Ureter (tissue), 1 donor: ENCODE data around the gene ALG11. TPM values are rescaled to one million over a fixed set of nuclear protein-coding genes. Genes with fewer than 3 reads are reported as not detected.
A peak's percentile ranks its signal among the peaks of the same experiment; 100 is the strongest.
"Not testable (repeated sequence)": the region's sequence is repeated elsewhere in the genome, so short reads cannot be mapped to it uniquely, and the experiment has no call there.

Experiments
- DNase-seq: peaks from one replicate; pipeline ENCODE4 v3.0.0-alpha.2; 2020; ENCODE audit warnings: low spot score
- total RNA-seq: library from RNA; stranded (reverse); gene quantifications from one replicate; pipeline ENCODE4 v1.2.4, GENCODE V29; 2023
- donor health status: DM: yes; HTN: yes; CAD: no.

Gene ALG11, protein sequence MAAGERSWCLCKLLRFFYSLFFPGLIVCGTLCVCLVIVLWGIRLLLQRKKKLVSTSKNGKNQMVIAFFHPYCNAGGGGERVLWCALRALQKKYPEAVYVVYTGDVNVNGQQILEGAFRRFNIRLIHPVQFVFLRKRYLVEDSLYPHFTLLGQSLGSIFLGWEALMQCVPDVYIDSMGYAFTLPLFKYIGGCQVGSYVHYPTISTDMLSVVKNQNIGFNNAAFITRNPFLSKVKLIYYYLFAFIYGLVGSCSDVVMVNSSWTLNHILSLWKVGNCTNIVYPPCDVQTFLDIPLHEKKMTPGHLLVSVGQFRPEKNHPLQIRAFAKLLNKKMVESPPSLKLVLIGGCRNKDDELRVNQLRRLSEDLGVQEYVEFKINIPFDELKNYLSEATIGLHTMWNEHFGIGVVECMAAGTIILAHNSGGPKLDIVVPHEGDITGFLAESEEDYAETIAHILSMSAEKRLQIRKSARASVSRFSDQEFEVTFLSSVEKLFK
- 31.7 TPM for total RNA-seq

DNA sequence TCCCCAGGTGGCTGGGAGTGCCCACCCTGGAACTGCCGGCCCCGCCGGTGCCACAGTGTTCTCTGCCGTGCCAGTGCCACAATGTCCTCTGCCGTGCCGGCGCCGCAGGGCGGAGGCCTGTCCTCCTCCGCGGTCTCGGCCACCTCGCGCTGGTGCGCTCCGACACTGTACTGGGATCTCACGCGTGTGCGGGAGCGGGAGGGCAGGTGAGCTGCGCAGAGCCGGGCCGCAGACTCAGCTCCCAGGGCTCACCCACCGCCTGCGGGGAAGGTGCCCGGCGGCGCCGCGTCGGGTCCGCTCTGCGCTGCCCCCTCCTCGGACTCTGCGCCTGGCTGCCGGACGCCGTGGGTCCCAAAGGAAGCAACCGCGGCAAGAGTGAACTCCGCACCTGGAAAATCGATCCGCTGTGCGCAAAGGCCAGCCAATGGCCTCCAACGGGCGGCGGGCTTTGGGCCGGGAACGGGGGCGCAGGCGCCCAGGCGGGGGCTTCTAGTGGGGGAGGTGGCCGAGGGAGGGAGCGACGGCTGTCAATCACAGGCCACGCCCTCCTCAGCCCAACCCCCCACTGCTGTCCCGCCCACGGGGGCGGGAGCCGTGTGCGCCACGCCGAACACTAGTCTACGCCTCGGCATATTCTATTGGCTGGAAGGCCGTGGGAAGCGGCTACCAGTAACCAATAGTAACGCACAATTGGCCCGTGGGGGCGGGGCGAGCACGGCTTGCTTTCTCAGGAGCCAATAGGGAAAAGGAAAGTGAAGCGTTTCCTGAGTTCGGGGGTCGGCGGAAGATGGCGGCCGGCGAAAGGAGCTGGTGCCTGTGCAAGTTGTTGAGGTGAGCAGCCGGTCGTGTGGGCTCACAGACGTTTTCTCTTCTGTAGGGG, at the start of gene ALG11:
ALG11 (plus strand) TSS at position 767 of the 880 bp plus-strand sequence; CDS start at position 788, 21 bp downstream.
- DNase-seq: peak; percentile 100

DNA sequence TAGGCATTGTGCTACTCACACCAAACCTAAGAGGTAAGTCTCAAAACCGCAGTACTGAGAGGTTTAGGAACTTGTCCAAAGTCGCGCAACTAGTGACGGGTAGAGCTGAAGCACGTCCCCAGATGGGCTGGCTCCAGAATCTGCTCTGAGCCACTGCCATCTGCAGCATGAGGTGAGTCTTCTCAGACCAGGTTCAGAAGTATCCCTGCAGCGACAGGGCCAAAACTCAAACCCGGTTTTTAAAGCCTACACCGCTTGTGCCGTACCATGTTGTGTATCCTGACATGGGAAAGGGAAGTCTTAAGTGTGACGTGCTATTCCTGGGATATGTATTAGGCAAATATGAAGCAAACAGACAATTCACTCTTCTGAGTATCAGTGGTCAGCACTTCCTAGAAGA, 46.0 kb upstream of the ALG11 start:
- no peak for DNase-seq

DNA sequence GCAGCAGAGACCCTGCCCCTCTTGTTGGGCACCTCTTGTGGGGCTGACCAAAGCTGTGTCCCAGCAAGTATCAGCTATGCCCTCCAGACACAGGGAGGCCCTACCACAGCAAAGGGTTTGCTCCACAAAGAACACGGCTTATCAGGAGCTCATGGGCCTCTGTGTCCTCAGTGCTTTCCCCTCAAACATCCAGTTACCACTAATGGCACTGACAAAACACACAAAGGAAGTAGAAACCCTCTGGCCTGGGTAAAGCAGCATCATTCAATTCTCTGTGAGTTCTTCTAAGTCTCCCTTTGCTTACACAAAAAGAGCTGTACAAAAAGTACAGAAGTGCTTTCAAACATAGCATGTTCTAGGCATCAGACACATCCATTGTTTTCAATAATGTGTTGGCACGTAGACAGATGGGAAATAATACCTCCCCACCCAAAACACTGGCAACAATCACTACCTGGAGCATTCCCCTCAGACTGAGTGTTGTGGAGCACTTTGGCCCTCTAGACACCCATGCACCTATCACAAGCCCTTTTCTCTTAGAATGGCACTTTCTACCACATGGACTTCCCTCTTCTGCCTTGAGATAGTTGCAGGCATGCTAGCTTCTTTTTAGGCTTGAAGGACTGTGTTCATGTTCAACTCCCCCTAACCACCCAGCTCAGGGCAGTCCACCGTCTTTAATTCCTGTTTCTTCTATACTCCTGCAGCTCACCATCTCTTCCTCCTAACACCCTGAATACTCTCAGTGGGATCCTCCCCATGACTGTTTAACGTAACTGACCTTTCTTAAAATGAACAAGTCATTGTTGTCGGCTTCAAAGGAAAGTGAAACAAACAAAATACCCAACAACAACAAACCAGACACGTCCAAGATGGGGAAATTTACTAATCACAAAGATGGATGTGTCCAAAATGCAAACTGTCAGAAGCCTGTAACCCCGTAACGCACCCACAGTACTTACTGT, 44.4 kb upstream of the ALG11 start:
- no peak for DNase-seq

DNA sequence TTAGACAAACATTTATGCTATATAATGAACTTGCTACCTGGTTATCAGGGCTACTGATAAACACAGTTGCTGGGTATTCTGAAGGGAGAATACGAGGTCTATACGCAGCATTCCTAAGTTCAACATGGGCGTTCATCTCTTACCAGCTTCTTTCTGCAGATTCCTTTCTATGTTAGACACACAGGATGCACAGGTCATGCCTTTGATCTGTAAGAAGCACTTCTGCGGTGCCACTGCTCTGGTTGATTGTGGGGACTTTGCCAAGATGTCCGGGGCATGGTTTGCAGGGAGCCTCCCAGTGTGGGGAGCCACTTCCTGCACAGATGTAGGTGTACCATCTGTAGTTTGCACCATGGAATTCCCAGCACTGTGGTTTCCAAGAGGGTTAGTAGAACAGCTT, 41.8 kb upstream of the ALG11 start:
- DNase-seq: no peak

DNA sequence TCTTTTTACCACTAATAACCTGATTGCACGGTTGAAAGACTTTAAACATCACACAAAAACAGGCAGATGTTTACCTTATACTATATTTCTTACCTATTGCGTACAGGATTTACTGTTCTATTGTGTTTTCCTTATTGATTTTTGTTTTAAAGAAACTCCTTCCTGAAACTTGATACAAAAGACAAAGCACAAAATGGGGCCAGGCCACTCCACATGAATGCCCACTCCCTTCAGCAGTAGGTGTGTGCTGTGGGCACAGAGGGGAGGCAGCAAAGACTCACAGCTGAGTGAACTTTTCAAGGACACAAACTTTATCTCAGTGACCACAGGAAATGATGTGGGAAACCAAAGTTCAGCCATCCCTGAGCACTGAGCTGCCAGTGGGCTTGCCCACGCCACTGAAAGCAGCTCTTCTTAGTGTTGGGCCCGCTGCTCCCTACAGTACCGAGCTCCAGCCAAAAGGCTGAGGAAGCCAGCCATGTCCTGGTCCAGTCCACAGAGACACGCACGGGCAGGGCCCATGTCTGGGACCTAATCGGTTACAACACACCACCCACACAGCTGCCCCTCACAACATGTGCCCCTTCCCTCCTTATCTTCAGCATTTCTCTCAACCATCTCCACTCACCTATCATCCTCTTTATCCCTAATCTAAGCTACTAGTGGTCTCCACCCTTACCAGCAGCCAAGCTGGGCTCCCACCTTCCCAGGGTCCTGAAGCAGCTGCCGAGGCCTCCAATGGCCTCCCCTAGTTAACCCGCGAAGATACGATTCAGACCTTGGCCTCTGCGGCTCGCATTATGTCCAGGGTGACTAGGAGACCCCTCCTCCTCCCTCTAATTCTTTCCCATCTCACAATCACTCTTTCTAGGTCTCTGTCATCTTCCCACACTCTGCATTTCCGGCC, 40.4 kb upstream of the ALG11 start:
- DNase-seq: no peak

DNA sequence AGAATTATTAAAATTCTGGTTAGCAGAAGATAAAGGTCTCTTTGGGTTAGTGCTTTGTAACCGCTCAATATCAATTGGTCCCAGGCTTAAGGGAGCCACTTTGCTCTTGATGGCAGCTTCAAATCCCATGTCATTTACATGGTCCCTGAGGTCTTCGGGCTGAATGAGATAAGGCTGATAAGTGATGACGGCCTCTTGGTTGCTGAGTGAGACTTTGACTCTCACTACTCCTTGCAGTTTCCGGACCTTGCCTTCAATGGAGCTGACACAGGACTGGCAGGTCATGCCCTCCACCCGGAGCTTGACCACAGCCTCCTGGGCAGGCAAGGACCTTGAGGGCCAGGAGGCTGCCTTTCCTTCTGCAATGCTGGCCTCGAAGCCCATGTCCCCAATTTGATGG, 37.7 kb upstream of the ALG11 start:
- DNase-seq: no peak

DNA sequence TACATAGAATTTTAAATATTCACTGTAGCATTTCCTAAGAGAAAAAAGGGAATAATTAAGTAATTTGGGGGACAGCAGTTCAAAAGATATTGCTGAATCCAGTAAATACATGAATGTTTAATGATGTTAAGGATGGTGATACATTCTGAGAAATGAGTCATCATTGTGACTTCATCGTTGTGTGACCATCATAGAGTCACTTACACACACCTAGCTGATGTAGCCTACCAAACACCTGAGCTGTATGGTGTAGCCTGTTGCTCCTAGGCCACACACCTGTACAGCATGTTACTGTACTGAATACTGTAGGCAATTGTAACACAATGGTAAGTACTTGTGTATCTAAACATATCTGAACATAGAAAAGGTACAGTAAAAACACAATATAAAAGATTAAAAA, 35.8 kb upstream of the ALG11 start:
- DNase-seq: no peak

DNA sequence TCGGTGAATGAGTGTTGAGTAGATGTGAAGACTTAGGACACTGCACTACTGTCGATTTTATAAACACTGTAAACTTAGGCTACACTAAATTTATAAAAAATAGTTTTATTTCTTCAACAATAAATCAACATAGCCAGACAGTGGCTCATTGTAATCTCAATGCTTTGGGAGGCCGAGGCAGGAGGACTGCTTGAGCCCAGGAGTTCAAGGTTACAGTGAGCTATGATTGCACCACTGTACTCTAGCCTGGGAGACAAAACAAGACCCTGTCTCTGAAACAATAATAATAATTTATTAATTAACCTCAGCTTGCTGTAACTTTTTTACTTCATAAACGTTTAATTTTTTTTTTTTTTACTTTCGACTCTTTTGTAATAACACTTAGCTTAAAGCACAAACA, 35.3 kb upstream of the ALG11 start:
- DNase-seq: no peak

DNA sequence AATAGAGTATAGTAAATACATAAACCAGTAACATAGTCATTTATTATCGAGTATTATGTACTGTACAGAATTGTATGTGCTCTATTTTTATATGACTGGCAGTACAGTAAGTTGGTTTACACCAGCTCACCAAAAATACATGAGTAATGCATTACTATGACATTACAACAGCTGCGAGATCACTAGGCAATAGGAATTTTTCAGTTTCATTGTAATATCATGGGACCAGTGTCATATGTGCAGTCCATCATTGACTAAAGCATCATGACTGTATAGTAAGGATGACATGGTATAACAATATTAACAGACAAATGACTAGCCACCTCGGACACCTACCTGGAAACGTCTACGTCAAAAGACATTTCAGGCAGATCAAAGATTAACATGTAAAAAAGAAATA, 34.6 kb upstream of the ALG11 start:
- DNase-seq: no peak

DNA sequence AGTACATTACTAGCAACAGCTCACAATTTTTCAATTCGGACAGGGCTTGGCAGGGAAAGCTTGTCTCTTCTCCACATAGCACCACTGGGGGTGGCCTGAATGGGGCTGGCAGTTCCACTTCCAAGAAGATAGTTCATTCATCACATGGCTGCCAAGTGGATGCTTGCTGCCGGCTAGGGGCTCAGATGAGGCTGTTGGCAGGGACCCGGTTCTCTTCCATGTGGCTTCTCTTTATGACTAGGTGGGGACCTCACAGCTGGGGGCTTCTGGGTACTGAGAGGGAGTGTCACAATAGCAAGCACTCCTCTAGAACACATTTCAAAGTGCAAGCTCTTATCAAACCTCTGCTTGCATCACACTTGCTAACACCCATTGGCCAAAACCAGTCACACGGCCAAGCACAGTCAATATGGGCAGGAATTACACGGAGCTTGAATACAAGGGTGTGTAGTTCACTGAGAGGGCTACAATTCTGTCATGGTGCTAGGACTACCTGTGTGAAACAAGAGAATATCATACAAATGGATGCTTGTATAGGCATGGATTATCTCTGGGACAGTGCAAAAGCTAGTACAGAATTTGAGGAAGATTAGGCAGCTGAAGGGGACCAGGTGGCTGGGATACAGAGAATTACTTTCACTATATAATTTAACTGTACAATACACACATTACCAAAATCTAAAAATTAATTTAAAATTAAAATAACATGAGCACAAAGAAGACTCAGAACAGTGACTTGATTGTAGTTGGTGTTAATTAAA, 33.2 kb upstream of the ALG11 start:
- DNase-seq: no peak

DNA sequence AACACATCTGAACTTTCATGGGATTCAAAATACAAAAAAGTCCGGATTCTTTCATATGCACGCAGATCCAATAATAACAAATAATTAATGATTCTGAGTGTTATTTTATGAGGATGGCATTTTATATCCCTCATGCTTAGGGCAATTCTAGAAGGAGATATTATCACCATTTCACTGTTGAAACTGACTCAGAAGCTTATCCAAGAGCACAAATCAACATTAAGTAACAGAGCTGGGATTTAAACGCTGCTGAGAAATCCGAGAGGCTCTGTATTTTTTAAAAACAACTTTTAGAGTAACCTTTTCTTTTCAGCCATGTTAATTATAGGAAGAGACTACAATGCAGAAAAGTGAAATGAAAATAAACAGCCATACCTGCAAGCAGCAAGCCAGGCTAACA, 31.3 kb upstream of the ALG11 start:
- no peak for DNase-seq

DNA sequence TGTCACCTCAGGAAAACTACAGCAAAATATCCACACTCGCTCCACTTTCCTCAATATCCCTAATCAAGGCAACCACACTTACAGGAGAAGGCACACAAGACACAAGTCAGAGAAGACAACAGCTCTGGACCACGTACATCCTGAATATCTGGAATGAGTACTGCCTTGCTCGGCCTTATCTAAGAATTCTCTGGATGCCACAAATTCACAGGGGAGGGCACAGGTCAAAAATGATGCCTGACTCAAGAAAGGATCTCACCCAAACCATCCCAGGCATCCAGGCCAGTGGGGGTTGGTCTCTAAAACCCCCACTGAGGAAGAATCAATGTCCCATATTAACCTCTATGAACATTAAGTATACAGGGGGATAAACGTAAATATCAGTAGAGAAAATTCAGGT, 30.8 kb upstream of the ALG11 start:
- DNase-seq: no peak

DNA sequence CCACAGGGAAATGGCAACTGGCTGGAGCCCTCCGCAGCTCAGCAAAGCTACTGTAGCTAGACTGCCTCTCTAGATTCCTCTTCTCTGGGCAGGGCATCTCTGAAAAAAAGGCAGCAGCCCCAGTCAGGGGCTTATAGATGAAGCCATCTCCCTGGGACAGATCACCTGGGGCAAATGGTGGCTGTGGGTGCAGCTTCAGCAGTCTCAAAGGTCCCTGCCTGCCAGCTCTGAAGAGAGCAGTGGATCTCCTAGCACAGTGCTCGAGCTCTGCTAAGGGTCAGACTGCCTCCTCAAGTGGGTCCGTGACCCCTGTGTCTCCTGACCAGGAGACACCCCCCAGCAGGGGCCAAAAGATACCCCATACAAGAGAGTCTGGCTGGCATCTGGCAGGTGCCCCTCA, 28.9 kb upstream of the ALG11 start:
- not testable (repeated sequence) for DNase-seq

DNA sequence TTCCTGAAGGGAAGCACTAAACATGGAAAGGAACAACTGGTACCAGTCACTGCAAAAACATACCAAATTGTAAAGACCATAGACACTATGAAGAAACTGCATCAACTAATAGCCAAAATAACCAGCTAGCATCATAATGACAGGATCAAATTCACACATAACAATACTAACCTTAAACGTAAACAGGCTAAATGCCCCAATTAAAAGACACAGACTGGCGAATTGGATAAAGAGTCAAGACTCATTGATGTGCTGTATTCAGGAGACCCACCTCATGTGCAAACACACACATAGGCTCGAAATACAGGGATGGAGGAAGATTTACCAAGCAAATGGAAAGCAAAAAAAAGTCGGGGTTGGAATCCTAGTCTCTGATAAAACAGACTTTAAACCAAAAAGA, 27.3 kb upstream of the ALG11 start:
- not testable (repeated sequence) for DNase-seq

DNA sequence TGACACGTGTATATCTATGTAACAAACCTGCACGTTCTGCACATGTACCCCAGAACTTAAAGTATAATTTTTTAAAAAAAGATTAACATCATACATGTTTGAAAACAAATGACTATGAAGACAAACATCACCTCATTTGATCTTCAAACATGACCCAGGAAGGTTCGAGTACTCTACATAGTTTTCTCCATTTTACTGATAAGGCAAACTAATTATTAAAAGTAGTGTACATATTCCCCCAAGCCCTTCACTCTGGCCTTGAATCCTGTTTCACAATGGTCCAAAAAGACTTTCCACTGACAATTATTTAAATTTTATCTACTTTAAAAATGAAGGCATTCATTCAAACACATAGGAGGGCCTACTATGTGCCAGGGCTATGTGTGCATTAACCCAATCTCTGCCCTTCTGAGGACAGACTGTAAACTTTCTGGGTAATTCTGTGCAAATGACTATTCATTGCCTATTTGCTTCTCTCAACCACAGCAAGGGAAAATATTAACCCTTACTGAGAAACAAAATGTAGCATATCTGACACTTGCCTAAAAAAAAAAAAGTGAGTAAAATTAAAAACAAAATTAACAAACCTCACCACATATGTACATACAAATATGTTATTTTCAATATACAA, 23.1 kb upstream of the ALG11 start:
- no peak for DNase-seq

DNA sequence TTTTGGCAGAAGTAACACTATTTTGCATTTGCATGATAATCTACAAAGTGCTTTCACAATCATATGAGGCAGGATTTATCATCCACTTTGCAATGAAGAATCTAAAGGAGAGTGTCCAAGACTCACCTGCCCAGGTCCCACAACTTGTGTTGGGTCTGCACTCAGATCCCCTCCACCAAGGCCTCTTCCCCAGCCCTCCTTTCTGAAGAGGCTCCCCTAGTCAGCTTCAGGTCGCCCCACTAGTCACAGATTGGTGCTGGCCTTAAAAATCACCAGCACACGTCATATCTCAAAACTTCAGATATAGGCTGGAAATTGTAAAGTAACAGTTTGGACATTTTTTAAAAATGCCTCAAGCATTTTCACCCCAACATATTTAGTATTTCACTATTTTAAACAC, 18.5 kb upstream of the ALG11 start:
- DNase-seq: no peak

DNA sequence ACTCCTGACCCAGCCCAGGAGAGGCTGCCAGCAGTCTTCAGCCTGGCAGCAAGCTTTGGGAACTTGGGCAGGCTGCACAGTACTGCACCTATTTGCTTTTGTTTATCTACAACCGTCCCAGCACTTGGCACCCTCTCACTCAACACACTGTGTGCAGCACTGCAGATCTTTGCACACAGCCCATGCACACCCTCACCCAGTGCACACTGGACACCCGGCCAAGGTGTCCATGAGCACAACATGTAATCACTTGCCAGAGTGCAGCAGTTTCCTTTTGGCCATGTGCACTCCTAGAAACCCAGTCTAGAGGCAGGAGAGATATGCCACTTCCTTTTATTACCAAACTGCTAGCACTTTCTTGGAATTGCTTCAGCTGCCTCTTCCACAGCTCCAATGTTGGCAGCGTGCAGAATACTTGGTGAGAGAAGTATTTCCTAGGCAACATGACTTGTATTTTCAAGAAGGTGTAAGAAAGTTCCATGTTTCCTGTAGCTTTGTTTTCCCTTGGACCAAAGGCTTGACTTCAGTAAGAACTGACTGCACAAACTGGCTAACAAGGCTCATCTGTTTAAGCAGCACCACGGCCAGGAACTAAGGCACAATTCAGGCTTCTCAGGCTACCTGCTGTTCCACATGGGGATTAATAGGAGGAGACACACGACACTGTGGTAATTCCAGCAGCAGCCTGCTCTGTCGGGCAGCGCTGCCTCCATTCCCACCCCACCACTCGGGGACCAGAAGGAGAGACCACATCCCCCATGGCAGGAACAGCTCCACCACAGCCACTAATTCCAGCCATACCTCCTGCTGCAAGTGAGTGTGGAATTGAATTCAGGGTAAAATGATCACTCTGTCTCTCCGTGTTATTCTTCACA, 16.3 kb upstream of the ALG11 start:
- DNase-seq: peak; percentile 61

DNA sequence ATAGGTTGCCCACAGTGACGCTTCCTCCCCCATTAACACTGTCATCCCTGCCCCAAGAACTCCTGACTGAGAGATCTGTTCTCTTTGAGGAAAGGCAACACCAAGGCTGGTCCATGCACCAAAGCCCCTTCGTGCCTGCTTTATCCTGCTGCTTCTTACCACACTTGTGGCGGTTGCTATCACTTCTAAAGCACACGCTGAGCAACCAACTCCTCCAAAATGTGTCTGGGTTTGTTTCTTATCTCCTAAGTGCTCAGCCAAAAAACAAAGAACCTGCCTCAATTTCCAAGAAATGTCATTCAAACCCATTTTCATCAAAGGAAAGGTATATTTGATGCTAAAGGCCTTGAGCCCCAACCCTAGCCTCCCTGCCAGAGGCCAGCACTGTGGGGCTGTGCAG, 15.6 kb upstream of the ALG11 start:
- no peak for DNase-seq
